ENCODE measurements around the gene OR2K2.

GRCh38 chr9:111305914-111306313 lies 24.1 kb downstream of the OR2K2 start:
- TF ChIP-seq CTCF (IDR thresholded peaks at IDR 0.05; ENCODE audit: poor library complexity, severe bottlenecking) (no peak), RAD21 (conservative IDR thresholded peaks at IDR 0.05) (no peak)

All from neural cell (in vitro differentiated cells).